ENCODE results near the gene CFAP90.

The CFAP90 gene

DNA sequence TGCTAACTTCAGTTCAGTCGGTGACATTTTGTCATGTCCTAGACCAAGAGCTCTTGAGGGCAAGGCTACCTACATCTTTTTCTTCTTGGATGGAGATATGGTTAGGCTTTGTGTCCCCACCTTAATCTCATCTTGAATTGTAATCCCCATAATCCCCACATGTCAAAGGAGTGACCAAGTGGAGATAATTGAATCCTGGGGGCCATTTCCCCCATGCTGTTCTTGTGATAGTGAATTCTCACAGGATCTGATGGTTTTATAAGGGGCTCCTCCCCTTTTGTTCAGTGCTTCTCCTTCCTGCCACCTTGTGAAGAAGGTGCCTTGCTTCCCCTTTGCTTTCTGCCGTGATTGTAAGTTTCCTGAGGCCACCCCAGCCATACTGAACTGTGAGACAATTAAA, 2.1 kb upstream of the CFAP90 start:
- H3K36me3 Mint-ChIP-seq (ENCODE audit: low read depth): peaks cover 11% of the 10 kb centered on the region
- no peak for TF ChIP-seq CTCF (IDR thresholded peaks at IDR 0.05; ENCODE audit: unreplicated experiment in 3 of 3)
- H3K27me3 Mint-ChIP-seq (ENCODE audit: low read depth): peaks cover 17% of the 10 kb centered on the region
- peak overlapping the region in 2 of 3 experiments; percentile 54 to 55 for H3K4me3 Mint-ChIP-seq
- no peaks in the 10 kb centered on the region for H3K9me3 Mint-ChIP-seq
- no peak overlapping the region for H3K27ac Mint-ChIP-seq
- H3K4me1 Mint-ChIP-seq: peaks cover 6% of the 10 kb centered on the region

DNA sequence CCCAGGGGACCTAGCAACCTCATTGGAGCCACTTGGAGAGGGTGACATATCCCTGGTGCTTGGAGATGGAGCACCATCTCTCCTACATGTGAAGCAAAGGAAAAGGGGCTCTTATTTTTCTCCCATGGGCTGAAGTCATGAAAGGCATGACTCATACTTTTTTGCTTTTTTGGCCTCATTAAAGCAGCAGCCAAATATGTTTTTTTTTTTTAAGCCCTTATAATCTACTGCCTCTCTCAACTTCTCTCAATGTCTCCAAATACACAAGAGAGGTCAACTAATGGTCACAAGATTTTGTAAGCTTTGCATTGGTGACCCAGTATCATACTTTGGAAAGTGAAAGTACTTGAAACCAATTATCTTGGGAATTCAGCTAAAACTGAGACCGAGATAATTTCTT, 1.6 kb upstream of the CFAP90 start:
- Mint-ChIP-seq H3K9me3 (no peaks in the 10 kb centered on the region), H3K36me3 (ENCODE audit: low read depth) (peaks cover 11% of the 10 kb centered on the region), H3K4me1 (peaks cover 6% of the 10 kb centered on the region), H3K4me3 (peak overlapping the region; percentile 85 to 89 (median 88)), H3K27me3 (ENCODE audit: low read depth) (peaks cover 20% of the 10 kb centered on the region), H3K27ac (peak overlapping the region in 2 of 3 experiments; percentile 7 to 36)
- TF ChIP-seq CTCF (IDR thresholded peaks at IDR 0.05; ENCODE audit: unreplicated experiment in 3 of 3): no peak

DNA sequence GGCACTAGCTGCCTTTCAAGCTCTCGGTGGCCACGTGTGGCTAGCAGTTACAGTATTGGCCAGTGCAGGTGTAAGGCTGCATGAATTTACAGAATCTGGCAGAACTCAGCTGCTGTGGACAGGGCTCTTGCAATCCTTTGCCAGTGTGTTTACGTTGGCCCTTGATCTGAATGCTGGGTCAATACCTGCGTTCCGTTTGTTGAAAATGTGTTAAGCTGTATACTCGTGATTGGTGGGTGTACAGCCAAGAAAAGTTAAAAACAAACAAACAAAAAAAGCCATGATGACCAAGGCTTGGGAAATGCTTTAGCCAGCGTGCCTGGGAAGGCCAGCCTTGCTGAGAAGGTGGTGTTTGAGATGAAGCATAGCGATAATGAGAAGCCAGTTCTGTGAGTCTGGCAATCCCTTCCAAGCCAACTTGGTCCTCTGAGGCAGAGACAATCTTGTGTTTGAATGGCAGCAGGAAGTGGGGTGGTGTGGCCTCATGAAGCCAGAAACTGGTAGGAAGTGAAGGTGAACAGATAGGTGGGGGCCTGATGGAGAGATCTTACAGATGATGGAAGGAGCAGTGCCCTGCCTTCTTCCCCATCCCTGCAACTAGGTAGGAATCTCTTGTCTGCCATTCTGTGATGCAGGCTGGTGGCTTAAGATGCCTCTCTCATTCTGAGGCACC, 820 bp upstream of the CFAP90 start:
- H3K4me1 Mint-ChIP-seq: peaks cover 6% of the 10 kb centered on the region
- H3K27me3 Mint-ChIP-seq (ENCODE audit: low read depth): peaks cover 25% of the 10 kb centered on the region
- H3K27ac Mint-ChIP-seq: peak overlapping the region in 2 of 3 experiments; percentile 7 to 46
- no peak for TF ChIP-seq CTCF (IDR thresholded peaks at IDR 0.05; ENCODE audit: unreplicated experiment in 3 of 3)
- no peaks in the 10 kb centered on the region for H3K9me3 Mint-ChIP-seq
- H3K36me3 Mint-ChIP-seq (ENCODE audit: low read depth): peaks cover 11% of the 10 kb centered on the region
- peak overlapping the region; percentile 85 to 89 (median 88) for H3K4me3 Mint-ChIP-seq

DNA sequence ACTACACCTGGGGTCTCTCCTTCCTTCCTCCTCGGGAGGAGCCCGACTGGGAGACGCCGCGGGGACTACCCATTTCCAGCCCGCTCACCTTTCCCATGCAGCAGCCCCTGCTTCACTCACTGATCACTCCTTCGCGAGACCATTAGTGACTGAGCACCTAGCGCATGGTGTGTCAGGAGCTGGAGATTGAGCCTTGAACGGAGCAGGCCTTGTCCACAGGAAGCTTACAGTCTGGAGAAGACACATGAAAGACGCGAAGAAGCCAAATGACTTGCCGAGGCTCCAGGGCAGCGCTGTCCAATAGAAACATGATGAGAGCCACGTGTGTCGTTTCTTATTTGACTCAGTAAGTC, 283 bp upstream of the CFAP90 start:
- Mint-ChIP-seq H3K4me1 (peaks cover 6% of the 10 kb centered on the region), H3K4me3 (peak overlapping the region; percentile 85 to 89 (median 88)), H3K27ac (peak overlapping the region; percentile 39 to 78 (median 46)), H3K27me3 (ENCODE audit: low read depth) (peaks cover 27% of the 10 kb centered on the region), H3K9me3 (no peaks in the 10 kb centered on the region), H3K36me3 (ENCODE audit: low read depth) (peaks cover 11% of the 10 kb centered on the region)
- no peak for TF ChIP-seq CTCF (IDR thresholded peaks at IDR 0.05; ENCODE audit: unreplicated experiment in 3 of 3)

DNA sequence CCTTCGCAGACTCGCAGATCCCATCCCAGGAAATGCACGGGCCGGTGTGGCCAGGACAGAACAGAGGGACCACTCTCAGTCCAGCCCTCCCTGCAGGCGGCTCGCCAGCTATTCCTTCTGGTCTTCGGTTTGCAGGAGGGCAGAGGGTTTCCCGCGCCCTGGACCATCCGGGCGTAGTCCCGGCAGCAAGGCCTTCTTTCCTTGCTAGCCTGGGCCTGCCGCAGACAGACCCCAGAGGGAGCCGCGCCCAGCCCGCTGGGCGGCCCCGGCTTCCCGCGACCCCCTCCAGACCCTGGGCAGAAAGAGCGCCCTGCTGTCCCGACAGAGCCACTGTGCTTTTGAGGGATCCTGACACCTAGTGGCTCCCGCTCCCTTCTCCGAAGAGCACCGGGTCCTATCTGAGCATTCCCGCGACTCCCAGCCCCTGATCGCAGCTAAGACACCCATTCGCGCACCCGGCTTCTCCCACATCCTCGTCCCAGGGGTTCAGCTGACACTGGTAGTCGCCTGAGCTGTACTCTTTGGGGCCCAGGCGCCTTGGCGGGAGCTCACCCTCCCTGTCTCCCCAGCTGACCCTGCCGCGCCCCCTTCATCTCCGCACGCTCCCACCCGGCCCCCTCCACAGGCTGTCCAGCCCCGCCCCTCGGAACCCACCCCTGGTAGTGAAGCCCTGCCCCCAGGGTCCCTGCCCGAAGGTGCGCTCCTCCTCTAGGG, 1.1 kb downstream of the CFAP90 start:
- Mint-ChIP-seq H3K4me1 (peaks cover 15% of the 10 kb centered on the region), H3K4me3 (peak overlapping the region; percentile 85 to 91 (median 90)), H3K9me3 (no peaks in the 10 kb centered on the region), H3K36me3 (ENCODE audit: low read depth) (peaks cover 11% of the 10 kb centered on the region), H3K27ac (peak overlapping the region in 2 of 3 experiments; percentile 28 to 66), H3K27me3 (ENCODE audit: low read depth) (peaks cover 37% of the 10 kb centered on the region)
- TF ChIP-seq CTCF (IDR thresholded peaks at IDR 0.05; ENCODE audit: unreplicated experiment in 3 of 3): peak in 1 of 3 experiments; percentile 39

All from nephron (organoid).